SK-N-SH (cell line): Measurements from ENCODE around the gene RHOBTB1. TPM values are rescaled to one million over a fixed set of nuclear protein-coding genes. Genes with fewer than 3 reads are reported as not detected.

ENCODE experiments used
- CTCF ChIA-PET: fragments of 300-600, 350-600 bp; formaldehyde crosslinking; extraction: SDS; loops from one replicate; lab custom pipeline; 2021; lab: Yijun Ruan, JAX
- POLR2A ChIA-PET: fragments of 350-600 bp; sonication (Branson Sonifier 250); formaldehyde crosslinking; extraction: SDS; loops from one replicate; lab custom pipeline; 2020; ENCODE audit warnings: antibody characterized with exemption, inconsistent platforms; lab: Yijun Ruan, JAX
- DNase-seq: peaks from one replicate; pipeline ENCODE4 v3.0.0; 2012
- H2AFZ ChIP-seq: fragments of 200-600 bp; sonication (generic); 2 replicates; pipeline ENCODE4 v1.8.1; 2016; ENCODE audit warnings: antibody characterized with exemption, mild to moderate bottlenecking, low read depth
- H3F3A ChIP-seq: fragments of 200-600 bp; sonication (generic); replicated peaks from 2 replicates; pipeline ENCODE3; 2016; ENCODE audit warnings: antibody characterized with exemption, mild to moderate bottlenecking; ENCODE audit not compliant: insufficient read depth
- H3K27ac ChIP-seq, 2 experiments: fragments of 200-500 bp in 1 of 2; fragments of 200-600 bp in 1 of 2; sonication (Bioruptor generic) in 1 of 2; sonication (generic), shearing (Covaris generic) in 1 of 2; 2 replicates each; pipeline versions ENCODE4 v1.5.1 to v1.6.1; 2014 to 2016; ENCODE audit warnings: low read depth in 2 of 2, inconsistent platforms in 1 of 2, low read length in 1 of 2, mild to moderate bottlenecking in 1 of 2, mixed read lengths in 1 of 2
- H3K27me3 ChIP-seq: fragments of 200-600 bp; sonication (generic), shearing (Covaris generic); 2 replicates; pipeline ENCODE4 v1.6.1; 2016; ENCODE audit warnings: mixed run types; ENCODE audit not compliant: insufficient read depth
- H3K36me3 ChIP-seq, 2 experiments: fragments of 200-500 bp in 1 of 2; fragments of 200-600 bp in 1 of 2; sonication (Bioruptor generic) in 1 of 2; sonication (generic) in 1 of 2; replicated peaks in 1 of 2; 2 replicates each; pipeline versions ENCODE3 to v1.5.1; 2014 to 2016; ENCODE audit warnings: low read length in 1 of 2, mild to moderate bottlenecking in 1 of 2; ENCODE audit not compliant: insufficient read depth in 2 of 2, control insufficient read depth in 1 of 2
- H3K4me1 ChIP-seq, 2 experiments: fragments of 200-500 bp in 1 of 2; fragments of 200-600 bp in 1 of 2; sonication (Bioruptor generic) in 1 of 2; sonication (generic), shearing (Covaris generic) in 1 of 2; 2 replicates each; pipeline versions ENCODE4 v1.5.1 to v1.6.1; 2014 to 2016; ENCODE audit warnings: low read depth in 1 of 2, low read length in 1 of 2, mixed run types in 1 of 2; ENCODE audit not compliant: insufficient read depth in 2 of 2, control insufficient read depth in 1 of 2
- H3K4me2 ChIP-seq: fragments of 200-600 bp; sonication (generic), shearing (Covaris generic); 2 replicates; pipeline ENCODE4 v1.6.1; 2017; ENCODE audit warnings: mixed run types
- H3K4me3 ChIP-seq, 2 experiments: fragments of 200-500 bp in 1 of 2; fragments of 200-600 bp in 1 of 2; sonication (Bioruptor generic) in 1 of 2; sonication (generic), shearing (Covaris generic) in 1 of 2; 2 replicates each; pipeline versions ENCODE4 v1.5.1 to v1.8.1; 2014 to 2016; ENCODE audit warnings: low read depth in 2 of 2, inconsistent platforms in 1 of 2, low read length in 1 of 2, mild to moderate bottlenecking in 1 of 2, mixed read lengths in 1 of 2, moderate library complexity in 1 of 2
- H3K79me2 ChIP-seq: fragments of 200-600 bp; sonication (generic); 2 replicates; pipeline ENCODE4 v1.8.1; 2017; ENCODE audit warnings: mild to moderate bottlenecking; ENCODE audit not compliant: insufficient read depth
- H3K9ac ChIP-seq: fragments of 200-600 bp; sonication (generic); 2 replicates; pipeline ENCODE4 v1.6.1; 2017; ENCODE audit warnings: mixed run types
- H3K9me2 ChIP-seq: fragments of 200-600 bp; sonication (generic); 2 replicates; pipeline ENCODE4 v1.6.1; 2017; ENCODE audit warnings: mixed run types
- H3K9me3 ChIP-seq: fragments of 200-600 bp; sonication (generic); 2 replicates; pipeline ENCODE4 v1.6.1; 2017; ENCODE audit warnings: mixed run types, mild to moderate bottlenecking, moderate library complexity
- H4K20me1 ChIP-seq: fragments of 200-600 bp; sonication (generic); 2 replicates; pipeline ENCODE4 v1.6.1; 2017; ENCODE audit warnings: mild to moderate bottlenecking, mixed run types; ENCODE audit not compliant: insufficient read depth
- ELF1 ChIP-seq: IDR thresholded peaks from 2 replicates; pipeline ENCODE4 v1.4.0; 2012
- EP300 ChIP-seq, 2 experiments: IDR thresholded peaks; 2 replicates each; pipeline versions ENCODE4 v1.4.0 to v1.6.1; 2012; ENCODE audit warnings: borderline replicate concordance in 1 of 2, low read depth in 1 of 2, low read length in 1 of 2
- FOSL2 ChIP-seq: IDR thresholded peaks from 2 replicates; pipeline ENCODE4 v1.4.0; 2012; ENCODE audit warnings: low read depth, mild to moderate bottlenecking, moderate library complexity, borderline replicate concordance
- FOXJ3 ChIP-seq: sonication (generic); formaldehyde crosslinking; IDR thresholded peaks from 2 replicates; pipeline ENCODE4 v1.5.1; 2020; ENCODE audit warnings: mild to moderate bottlenecking, missing genetic modification reagents
- FOXM1 ChIP-seq: IDR thresholded peaks from 2 replicates; pipeline ENCODE4 v1.4.0; 2012; ENCODE audit warnings: low read depth, mild to moderate bottlenecking
- GABPA ChIP-seq: IDR thresholded peaks from 2 replicates; pipeline ENCODE4 v1.4.0; 2012; ENCODE audit warnings: low read depth, mild to moderate bottlenecking
- GATA2 ChIP-seq: sonication (generic); formaldehyde crosslinking; IDR thresholded peaks from 2 replicates; pipeline ENCODE4 v1.5.0; 2020; ENCODE audit warnings: mild to moderate bottlenecking, missing genetic modification reagents
- JUND ChIP-seq: IDR thresholded peaks from 2 replicates; pipeline ENCODE4 v1.4.0; 2012
- MEF2A ChIP-seq: IDR thresholded peaks from 2 replicates; pipeline ENCODE4 v1.4.0; 2012; ENCODE audit warnings: low read depth, borderline replicate concordance
- POLR2AphosphoS5 ChIP-seq: IDR thresholded peaks from 2 replicates; pipeline ENCODE4 v1.6.1; 2012; ENCODE audit warnings: low read depth, low read length
- RAD21 ChIP-seq: IDR thresholded peaks from 2 replicates; pipeline ENCODE4 v1.6.1; 2012; ENCODE audit warnings: mild to moderate bottlenecking, low read length
- RCOR1 ChIP-seq: fragments of 150-350 bp; IDR thresholded peaks from 2 replicates; pipeline ENCODE4 v1.6.1; 2017; ENCODE audit warnings: antibody characterized with exemption, low read length
- REST ChIP-seq: IDR thresholded peaks from 2 replicates; pipeline ENCODE4 v1.6.1; 2012; ENCODE audit warnings: mild to moderate bottlenecking, low read depth, low read length, moderate library complexity
- RFX5 ChIP-seq: IDR thresholded peaks from 2 replicates; pipeline ENCODE4 v1.6.1; 2012; ENCODE audit warnings: mild to moderate bottlenecking, improper control_type of control experiment, low read length
- SIN3A ChIP-seq: IDR thresholded peaks from 2 replicates; pipeline ENCODE4 v1.6.1; 2012; ENCODE audit warnings: low read depth, mild to moderate bottlenecking, low read length, moderate library complexity, borderline replicate concordance
- TAF1 ChIP-seq: IDR thresholded peaks from 2 replicates; pipeline ENCODE4 v1.6.1; 2012; ENCODE audit warnings: low read depth, mild to moderate bottlenecking, low read length, moderate library complexity, borderline replicate concordance
- TCF12 ChIP-seq: IDR thresholded peaks from 2 replicates; pipeline ENCODE4 v1.4.0; 2012
- USF1 ChIP-seq: IDR thresholded peaks from 2 replicates; pipeline ENCODE4 v1.4.0; 2012; ENCODE audit warnings: low read depth, borderline replicate concordance
- USF2 ChIP-seq: fragments of 150-350 bp; IDR thresholded peaks from 2 replicates; pipeline ENCODE4 v1.6.1; 2017; ENCODE audit warnings: antibody characterized with exemption, low read length, low read depth, borderline replicate concordance
- YY1 ChIP-seq: IDR thresholded peaks from 2 replicates; pipeline ENCODE4 v1.4.0; 2012; ENCODE audit warnings: low read depth, mild to moderate bottlenecking
- WGBS: methylation state at CpG from one replicate; pipeline ENCODE4 v1.1.6; 2017; ENCODE audit warnings: low lambda C conversion rate; 5-methylcytosine and 5-hydroxymethylcytosine counted together
- polyA plus RNA-seq, 3 experiments: library from polyadenylated mRNA; depleted of rRNA; stranded (reverse); fragments of >200 nt; gene quantifications; 2 replicates each; pipeline ENCODE4 v1.2.3, GENCODE V29; 2012

The RHOBTB1 gene
- polyA plus RNA-seq, 1 of the 3 experiments (the other 2 are of a cell fraction), result 10.5 TPM

- no peaks in the 10 kb centered on the region for H3K27me3 ChIP-seq
- H3K27ac ChIP-seq, result no peak overlapping the region
- no peak overlapping the region for H3K9ac ChIP-seq
- DNase-seq, result no peak
- no peaks in the 10 kb centered on the region for H3K79me2 ChIP-seq
- ChIA-PET POLR2A (no interaction called here), CTCF (interaction anchor here (1.1 kb wide), 1 partner anchor 8 kb away, joined by 3 read pairs; no protein-coding TSS in a partner anchor)
- H2AFZ ChIP-seq, result no peak overlapping the region
- no peaks in the 10 kb centered on the region for H3K9me3 ChIP-seq
- no peaks in the 10 kb centered on the region for H4K20me1 ChIP-seq
- peaks cover 27% of the 10 kb centered on the region for H3F3A ChIP-seq
- no peaks in the 10 kb centered on the region for H3K9me2 ChIP-seq
- no peak overlapping the region for H3K4me3 ChIP-seq
- no peak overlapping the region for H3K4me2 ChIP-seq
- no peaks in the 10 kb centered on the region for H3K36me3 ChIP-seq
- peaks cover 3 to 15% of the 10 kb centered on the region in 2 experiments; a peak in 3 of 4 replicates for H3K4me1 ChIP-seq
- WGBS, result 91% methylated on average over 2 of the region's 2 CpGs
- TF ChIP-seq POLR2AphosphoS5 (no peak), ELF1 (no peak), JUND (no peak), RFX5 (no peak), TAF1 (no peak), GABPA (no peak), SIN3A (no peak), EP300 (IDR thresholded peaks at IDR 0.05; ENCODE audit: borderline replicate concordance in 1 of 2, low read depth in 1 of 2, low read length in 1 of 2) (no peak), USF1 (no peak), GATA2 (CRISPR knock-in tag) (no peak), TCF12 (no peak), FOXM1 (no peak), RCOR1 (no peak), MEF2A (no peak), YY1 (no peak), RAD21 (no peak), FOXJ3 (no peak), REST (no peak), FOSL2 (no peak), USF2 (no peak)
These were observed 24.0 kb upstream of the RHOBTB1 start for GRCh38 chr10:60967854-60968484.
